Ramos (cell line): ENCODE measurements around the gene MBLAC1.

Experiments
- in situ Hi-C: fragments of 300-500 bp; cut with MboI; formaldehyde crosslinking; loops from one replicate; pipeline ENCODE4 v1.14.3; 2022; ENCODE audit warnings: low sequenced_read_pairs; ENCODE audit not compliant: unreplicated experiment

MBLAC1 gene, protein sequence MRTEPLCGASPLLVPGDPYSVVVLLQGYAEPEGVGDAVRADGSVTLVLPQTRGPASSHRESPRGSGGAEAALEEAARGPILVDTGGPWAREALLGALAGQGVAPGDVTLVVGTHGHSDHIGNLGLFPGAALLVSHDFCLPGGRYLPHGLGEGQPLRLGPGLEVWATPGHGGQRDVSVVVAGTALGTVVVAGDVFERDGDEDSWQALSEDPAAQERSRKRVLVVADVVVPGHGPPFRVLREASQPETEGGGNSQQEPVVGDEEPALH

GRCh38 chr7:100126931-100127865, at the start of gene MBLAC1:
MBLAC1 (plus strand) TSS chr7:100126967; CDS start chr7:100127396, 429 bp downstream.
- in situ Hi-C loops: loop anchor here (5.0 to 10.0 kb wide), 3 partner anchors 135 to 225 kb away; partner anchors contain the start of gene TRIM4

DNA sequence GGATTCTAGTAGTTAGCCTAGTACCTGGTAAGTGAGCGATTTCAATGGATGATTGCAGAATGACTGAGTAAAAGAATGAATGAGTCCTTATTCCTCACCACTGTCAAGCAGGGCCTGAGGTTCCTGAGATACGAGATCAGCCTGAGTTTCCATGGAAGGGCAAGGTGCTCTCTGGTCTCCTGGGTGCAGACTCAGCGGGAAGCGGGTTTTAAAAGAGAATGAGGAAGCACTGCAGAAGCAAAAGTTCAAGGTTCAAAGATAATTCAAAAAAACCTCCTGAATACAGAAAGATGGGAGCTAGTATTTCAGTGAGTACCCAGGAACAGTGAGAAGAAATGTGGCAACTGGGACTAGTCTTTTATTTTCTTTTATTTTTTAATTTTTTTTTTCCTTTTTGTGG, 49.6 kb upstream of the MBLAC1 start:
- in situ Hi-C loops: no loop called here

DNA sequence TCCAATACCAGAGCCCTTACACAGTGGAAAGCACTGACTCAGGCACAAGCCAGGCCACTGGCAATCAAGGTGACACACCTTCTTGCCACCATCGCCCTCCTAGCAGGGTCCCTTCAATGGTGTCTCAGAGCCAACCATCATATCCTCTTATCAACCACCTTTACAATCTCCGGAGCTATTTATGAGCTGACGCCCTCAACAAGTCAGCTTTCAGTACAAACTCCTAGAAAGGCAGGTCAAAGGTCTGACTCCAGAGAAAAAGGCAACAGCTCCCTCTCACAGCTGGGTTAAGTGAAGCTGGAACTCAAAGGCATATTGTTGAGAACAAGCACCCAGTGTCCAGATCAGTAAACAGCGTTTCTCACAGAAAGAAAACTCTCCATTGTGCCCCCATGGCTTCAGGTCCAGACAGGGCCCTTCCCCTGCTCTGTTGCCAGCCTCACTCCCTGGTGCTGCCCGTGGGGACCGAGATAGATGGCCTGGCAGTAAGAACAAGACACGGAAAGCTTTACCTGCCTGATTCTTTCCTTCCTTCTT, 47.7 kb upstream of the MBLAC1 start:
- in situ Hi-C loops: no loop called here

DNA sequence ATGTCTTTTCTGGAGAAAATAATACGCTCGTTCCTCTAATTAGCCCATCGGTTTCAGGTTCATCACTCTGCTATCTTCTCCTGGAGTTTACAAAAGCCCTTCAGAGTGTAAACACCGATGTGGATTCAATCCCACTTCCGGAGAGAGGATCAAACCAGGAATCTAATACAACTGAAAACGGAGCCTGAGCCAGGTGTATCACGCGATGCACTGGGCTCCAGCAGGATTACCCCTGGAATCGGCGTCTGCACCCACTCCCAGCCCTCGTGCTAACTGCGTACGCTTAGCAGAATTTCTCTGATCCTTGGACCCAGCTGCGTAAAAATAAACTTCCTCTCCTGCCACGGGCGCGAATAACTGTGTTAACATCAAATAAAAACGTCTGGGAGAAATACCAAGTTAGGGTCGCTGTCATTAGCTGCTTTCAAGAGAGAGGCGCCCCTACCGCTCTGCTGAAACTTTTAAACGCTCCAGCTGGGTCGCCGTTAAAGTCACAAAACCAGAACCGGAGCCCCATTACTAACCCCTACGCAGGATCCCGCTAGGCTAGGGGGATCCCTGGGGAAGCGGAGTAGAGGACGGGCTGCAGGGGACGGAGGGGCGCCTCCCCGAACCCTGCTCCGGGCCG, 45.7 kb upstream of the MBLAC1 start:
- in situ Hi-C loops: no loop called here

DNA sequence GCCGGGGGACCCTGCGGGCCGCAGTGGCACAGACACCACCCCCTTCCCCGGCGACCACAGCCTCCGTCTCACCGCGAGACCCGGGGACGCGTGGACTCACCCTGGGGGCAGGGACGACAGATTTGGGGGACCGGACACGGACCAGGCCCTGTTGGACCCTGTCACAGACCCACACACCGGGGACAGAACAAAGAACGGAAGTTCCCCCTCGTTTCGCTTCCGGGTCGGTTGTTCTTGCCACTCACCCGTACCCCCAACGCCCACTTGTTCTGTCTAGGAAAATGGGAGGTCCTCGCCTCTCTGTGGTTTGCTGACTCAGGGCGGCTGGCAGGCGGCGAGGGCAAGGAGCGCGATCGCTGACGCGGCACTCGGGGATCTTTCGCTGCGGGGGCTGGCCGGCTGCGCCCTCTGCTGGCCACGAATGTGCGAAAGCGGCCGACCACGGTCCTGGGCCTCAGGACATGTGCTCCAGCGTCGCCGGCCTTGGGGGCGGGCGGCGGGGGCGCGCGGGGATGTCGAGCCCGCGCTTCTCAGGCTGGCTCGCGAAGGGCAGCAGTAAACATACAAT, 45.1 kb upstream of the MBLAC1 start, which contains the start of gene ZNF3:
ZNF3 (minus strand) TSS at position 189 of the 568 bp plus-strand sequence. CDS start 4,366 bp downstream, outside the sequence.
- in situ Hi-C loops: no loop called here

DNA sequence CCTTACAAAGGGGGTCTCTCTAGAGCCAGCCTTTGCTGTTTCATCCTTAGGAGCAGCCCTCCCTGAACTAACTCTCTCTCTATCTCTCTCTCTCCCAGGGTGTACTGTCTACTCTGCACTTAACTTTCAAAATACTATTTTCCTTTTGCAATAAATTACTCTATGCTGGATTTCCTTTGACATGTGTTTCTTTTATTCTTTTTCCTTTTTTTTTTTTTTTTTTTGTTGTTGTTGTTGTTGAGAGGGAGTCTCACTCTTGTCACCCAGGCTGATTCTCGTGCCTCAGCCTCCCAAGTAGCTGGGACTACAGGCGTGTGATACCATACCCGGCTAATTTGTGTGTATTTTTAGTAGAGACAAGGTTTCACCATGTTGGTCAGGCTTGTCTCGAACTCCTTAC, 43.8 kb upstream of the MBLAC1 start:
- in situ Hi-C loops: no loop called here

GRCh38 chr7:100085515-100085914, 41.3 kb upstream of the MBLAC1 start:
- in situ Hi-C loops: no loop called here

- in situ Hi-C loops: no loop called here
Observed at GRCh38 chr7:100087055-100087750, 39.6 kb upstream of the MBLAC1 start.

DNA sequence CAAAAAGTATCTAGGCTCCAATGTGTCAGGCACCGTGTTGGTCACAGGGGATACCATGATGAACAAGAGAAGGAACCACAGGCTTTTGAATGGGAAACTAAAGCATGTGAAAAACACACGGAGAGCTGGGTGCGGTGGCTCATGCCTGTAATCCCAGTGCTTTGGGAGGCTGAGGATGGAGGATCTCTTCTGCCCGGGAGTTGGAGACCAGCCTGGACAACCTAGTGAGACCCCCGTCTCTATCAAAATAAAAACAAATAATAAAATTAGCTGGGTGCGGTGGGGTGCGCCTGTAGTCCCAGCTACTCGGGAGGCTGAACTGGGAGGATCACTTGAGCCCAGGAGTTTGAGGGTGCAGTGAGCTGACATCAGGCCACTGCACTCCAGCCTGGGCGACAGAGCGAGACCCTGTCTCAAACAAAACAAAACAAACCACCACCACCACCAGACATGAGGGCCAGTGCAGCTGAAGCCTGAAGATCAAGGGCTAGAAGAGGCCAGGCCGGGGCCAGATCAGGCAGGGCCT, 38.6 kb upstream of the MBLAC1 start:
- in situ Hi-C loops: no loop called here

DNA sequence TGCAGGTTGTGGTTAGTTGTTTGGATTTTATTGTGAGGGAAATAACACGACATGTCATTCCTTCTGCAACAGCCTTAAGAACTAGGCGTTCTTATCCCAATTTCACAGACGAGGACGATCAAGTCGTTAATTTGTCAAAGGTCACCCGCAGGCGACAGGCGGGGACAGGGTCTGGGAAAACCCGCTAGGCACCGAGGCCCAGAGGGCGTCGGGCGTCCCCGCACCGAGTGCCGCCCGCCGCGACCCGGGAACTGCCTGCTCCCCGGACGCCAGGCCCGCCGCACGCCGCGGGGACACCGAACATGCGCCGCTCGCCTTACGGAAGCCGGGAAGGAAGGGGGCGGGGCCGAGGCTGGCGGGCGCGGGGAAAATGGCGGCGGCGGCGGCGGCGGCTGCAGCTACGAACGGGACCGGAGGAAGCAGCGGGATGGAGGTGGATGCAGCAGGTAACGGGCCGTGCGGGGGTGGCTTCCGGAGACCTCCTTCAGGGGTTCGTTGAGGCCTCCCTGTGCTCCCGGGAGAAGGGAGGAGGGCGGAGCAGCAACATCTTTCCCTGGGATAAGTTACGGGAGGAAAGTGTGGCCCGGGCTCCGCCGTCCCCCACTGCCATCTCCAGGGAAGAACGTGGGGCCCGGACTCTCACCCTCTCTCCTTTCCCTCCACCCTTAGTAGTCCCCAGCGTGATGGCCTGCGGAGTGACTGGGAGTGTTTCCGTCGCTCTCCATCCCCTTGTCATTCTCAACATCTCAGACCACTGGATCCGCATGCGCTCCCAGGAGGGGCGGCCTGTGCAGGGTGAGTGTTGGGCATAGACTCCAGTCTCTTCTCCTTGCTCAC, 37.9 kb upstream of the MBLAC1 start, which contains the start of gene COPS6:
COPS6 (plus strand) TSS at position 349 of the 837 bp plus-strand sequence; CDS start at position 371, 22 bp downstream.
- in situ Hi-C loops: no loop called here

GRCh38 chr7:100089458-100090196, 37.1 kb upstream of the MBLAC1 start:
- in situ Hi-C loops: no loop called here

DNA sequence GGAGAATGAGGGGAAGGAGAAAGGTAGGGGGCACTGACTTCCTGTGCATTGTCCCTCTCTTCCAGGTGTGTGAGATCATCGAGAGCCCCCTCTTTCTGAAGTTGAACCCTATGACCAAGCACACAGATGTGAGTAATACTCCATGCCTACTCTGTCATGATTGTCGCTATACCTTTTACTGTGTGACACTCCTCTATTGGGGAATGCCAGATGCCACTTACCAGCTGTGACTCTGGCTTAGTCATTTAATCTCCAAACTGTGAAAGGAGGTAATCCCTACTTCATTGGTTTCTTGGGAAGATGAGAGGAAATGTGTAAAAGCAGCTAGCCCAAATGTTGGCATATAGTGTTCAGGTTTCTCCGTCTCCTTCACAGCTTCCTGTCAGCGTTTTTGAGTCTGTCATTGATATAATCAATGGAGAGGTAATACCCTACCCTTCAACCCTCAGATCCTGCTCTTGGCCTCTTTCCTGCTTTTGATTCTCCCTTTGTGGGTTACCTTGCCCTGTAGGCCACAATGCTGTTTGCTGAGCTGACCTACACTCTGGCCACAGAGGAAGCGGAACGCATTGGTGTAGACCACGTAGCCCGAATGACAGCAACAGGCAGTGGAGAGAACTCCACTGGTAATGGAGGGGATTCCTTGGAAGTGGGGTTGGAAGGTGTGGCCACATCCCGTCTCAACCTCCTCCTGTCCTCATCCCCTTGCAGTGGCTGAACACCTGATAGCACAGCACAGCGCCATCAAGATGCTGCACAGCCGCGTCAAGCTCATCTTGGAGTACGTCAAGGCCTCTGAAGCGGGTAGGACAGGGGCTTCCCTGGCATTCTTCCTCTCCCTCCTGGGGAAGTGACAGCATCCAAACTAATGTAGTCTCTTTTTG, 36.0 kb upstream of the MBLAC1 start:
- in situ Hi-C loops: no loop called here

GRCh38 chr7:100091411-100092181, 35.2 kb upstream of the MBLAC1 start:
- in situ Hi-C loops: no loop called here

- in situ Hi-C loops: no loop called here
Observed at GRCh38 chr7:100093054-100093453, 33.7 kb upstream of the MBLAC1 start.

GRCh38 chr7:100093498-100093897, 33.3 kb upstream of the MBLAC1 start:
- in situ Hi-C loops: no loop called here

DNA sequence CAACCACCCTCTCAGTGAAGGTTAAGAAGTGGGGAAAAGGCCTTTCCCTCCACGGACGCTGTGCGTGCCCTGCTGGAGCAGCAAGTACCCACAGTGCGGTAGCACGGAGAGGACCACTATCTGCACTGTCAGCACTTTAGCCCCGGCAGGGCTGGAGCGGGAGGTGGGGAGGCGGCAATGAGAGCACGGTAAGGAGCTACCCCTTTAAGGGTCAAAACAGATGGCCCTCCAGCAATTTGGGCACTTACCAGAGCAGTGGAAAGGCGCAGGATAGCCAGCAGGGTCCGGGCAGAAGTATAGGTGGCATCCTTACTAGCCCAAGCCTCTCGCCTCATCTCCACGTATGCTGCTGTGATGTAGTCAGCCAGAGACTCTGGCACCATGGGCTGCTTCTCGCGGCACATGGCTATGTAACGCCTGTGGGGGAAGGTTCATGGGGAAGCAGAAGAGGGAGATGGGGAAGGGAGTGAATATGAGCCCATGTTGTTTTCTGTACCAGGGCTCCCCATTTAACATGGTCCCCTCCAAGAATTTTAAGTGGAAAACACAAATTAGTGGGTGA, 32.8 kb upstream of the MBLAC1 start:
- in situ Hi-C loops: no loop called here
